ENCODE results near the gene HLA-DMA. TPM values are rescaled to one million over a fixed set of nuclear protein-coding genes. Genes with fewer than 3 reads are reported as not detected.

Gene HLA-DMA
- total RNA-seq, 2 experiments from 2014 or later, result 11.8 TPM

DNA sequence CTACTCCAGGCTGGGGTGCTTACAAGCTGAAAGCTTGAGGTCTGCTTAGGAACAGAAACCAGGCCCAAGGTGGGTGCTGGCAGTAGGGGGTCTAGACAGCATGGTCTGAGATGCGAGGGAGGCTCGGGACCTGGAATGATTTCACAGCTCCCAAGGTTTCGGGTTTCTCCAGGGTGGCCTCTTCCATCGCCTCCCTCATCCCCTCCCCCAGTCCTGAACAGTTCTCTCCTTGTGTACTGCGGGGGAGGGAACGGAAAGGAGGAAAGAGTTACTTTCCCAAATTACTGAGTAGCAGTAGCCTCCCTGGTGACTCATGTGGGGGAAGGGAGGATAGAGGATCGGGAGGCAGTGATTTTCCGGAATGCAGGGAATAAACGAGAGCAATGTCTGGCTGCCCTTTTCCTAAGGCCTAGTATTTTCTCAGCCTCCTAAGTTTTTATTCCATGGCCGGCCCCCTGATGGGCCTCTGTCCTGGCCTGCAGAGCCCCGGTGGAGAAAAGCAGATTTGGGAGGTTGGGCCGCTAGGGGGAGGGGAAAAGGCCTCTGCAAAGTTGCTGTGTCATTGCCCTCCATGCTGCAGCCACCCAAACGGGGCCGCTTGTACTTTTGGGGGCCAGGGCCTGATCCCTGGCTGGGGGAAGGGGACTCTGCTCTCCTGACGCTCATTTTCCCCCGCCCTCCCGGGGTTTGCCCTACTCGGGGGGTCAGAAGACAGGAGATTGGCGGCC is 17.0 kb upstream of the HLA-DMA start:
- Mint-ChIP-seq H3K36me3 (ENCODE audit: low read depth) (peaks cover 55% of the 10 kb centered on the region), H3K4me3 (peak overlapping the region; percentile 98), H3K27ac (peak overlapping the region; percentile 97), H3K27me3 (no peaks in the 10 kb centered on the region), H3K4me1 (peaks cover 26% of the 10 kb centered on the region), H3K9me3 (ENCODE audit: low read depth) (no peaks in the 10 kb centered on the region)
- DNase-seq, result peak; percentile 88
- ATAC-seq, result peak; percentile 1
- intact Hi-C loops (cut with DNase I, micrococcal nuclease), result loop anchor here (1.0 to 10.0 kb wide), 11 partner anchors 29 to 1267 kb away; partner anchors contain the start of genes DXO (in 1 of the 2), GPSM3 (in 1 of the 2), HLA-DMB (in 1 of the 2) and HMGA1 (in 1 of the 2)
- CTCF ChIA-PET, result interaction anchor here (0.7 to 13.4 kb wide), 5 partner anchors 14 to 1396 kb away, joined by 3 to 197 read pairs (median 4); partner anchors contain the start of gene HLA-DMA
- POLR2A ChIA-PET, result interaction anchor here (0.6 to 7.6 kb wide), 15 partner anchors 10 to 1445 kb away, joined by 3 to 83 read pairs (median 4); partner anchors contain the start of genes HLA-DMA, HLA-DMB, HSD17B8 and PSMB8

DNA sequence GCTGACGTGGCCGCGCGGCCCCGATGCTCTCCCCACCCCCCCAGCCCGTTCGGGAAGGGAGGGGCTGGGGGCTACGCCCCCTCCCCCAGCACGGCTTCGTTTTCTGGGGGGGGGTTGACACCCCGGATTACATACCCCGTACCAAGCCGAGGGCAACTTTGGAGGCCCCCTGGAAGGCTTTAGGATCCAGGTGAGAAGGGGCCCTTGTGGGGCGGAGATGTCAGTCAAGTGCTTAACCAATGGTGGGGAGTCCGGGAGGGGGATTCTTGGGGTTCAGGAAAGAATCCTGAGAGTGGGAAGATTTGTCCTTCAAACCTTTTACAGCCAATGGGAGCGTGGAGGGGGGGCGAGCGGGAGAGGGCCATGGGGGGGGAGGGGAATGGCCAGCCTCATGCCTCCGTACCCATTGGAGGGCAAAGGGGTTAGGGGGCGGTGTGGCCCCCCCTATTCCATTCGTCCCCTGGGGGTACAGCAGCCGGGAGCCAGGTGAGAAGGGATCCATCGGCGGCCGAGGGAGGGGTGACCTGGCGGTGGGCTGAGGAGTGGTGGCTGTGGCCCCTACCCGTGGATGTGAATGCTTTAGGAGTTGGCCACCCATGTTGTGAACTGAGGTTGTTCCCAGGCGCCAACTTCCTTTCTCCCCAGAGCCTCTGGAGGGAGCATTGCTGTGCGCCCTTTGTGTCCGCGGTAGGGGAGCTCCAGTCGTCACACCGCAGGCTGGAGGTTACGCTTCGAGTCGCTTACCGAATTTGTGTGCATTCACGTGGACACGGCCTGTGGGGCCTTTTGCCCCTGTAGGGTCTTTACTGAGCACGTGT is 16.2 kb upstream of the HLA-DMA start:
- Mint-ChIP-seq H3K9me3 (ENCODE audit: low read depth) (no peaks in the 10 kb centered on the region), H3K36me3 (ENCODE audit: low read depth) (peaks cover 49% of the 10 kb centered on the region), H3K4me3 (peak overlapping the region; percentile 98), H3K4me1 (peaks cover 30% of the 10 kb centered on the region), H3K27ac (peak overlapping the region; percentile 97), H3K27me3 (no peaks in the 10 kb centered on the region)
- intact Hi-C loops (cut with DNase I, micrococcal nuclease), result loop anchor here (1.0 to 5.0 kb wide), 11 partner anchors 16 to 422 kb away; partner anchors contain the start of genes HLA-DMB (in 2 of the 2), HLA-DMA (in 1 of the 2), KIFC1 (in 1 of the 2) and PSMB9 (in 1 of the 2)
- DNase-seq (peak; percentile 88), ATAC-seq (peak; percentile 8)
- ChIA-PET CTCF (interaction anchor here (0.5 to 13.4 kb wide), 7 partner anchors 9 to 1395 kb away, joined by 3 to 197 read pairs (median 3); partner anchors contain the start of gene HLA-DMA), POLR2A (interaction anchor here (0.6 to 7.6 kb wide), 14 partner anchors 9 to 1446 kb away, joined by 3 to 71 read pairs (median 4); partner anchors contain the start of genes HLA-DMB, HSD17B8, PSMB8 and TAP2)

DNA sequence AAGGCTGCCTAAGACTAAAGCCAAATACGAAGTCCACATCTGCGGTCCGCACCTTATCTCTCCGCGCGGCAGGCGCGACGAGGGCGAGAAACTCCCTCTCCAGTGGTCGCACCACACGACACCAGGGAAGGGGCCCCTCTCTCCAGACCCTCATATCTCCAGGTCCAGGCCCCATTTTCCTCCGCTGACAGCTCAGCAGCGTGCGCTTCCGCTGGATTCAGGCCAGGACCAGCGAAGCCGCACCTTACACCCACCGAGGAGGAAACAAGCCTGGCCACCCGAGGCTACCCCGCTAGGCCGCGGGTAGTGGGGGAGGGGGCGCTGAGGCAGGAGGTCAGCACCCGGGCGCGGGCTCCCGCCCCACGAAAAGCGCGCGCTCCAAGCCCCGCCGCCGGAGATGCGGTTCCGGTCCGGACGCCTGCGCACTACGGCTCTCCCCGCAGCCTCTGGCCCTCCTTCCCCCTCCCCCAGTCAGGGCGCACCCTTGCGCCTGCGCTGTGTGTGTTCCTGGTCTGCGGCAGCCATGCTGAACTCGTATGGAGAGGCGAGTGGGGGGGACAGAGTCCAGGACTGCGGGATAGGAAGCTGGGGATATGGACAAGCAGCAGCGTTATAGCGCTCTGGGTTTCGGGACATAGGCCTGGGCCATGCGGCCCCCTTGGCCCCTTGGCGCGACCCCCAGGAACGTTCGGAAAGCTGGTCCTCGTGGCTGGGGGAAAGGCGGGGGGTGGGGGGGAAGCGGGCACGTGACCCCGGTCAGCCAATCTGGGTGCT is 15.4 kb upstream of the HLA-DMA start, which contains the start of gene BRD2:
TSS of gene BRD2 (plus strand) at position 502 of the 774 bp plus-strand sequence. CDS start 4,305 bp downstream, outside the sequence.
- H3K27ac Mint-ChIP-seq, result peak within 1 kb of the TSS; percentile 97
- DNase-seq, result peak; percentile 98
- H3K4me3 Mint-ChIP-seq, result peak within 1 kb of the TSS; percentile 98
- intact Hi-C loops (cut with DNase I, micrococcal nuclease), result loop anchor here (1.0 to 5.0 kb wide), 11 partner anchors 15 to 423 kb away; partner anchors contain the start of genes HLA-DMB (in 2 of the 2), HLA-DMA (in 1 of the 2), KIFC1 (in 1 of the 2) and PSMB9 (in 1 of the 2)
- peaks cover 32% of the 10 kb centered on the region for H3K4me1 Mint-ChIP-seq
- POLR2A ChIA-PET, result interaction anchor here (0.6 to 7.6 kb wide), 9 partner anchors 10 to 1393 kb away, joined by 3 to 71 read pairs (median 3); partner anchors contain the start of genes HLA-DMB, TAP2 and TNF
- peaks cover 41% of the 10 kb centered on the region for H3K36me3 Mint-ChIP-seq (ENCODE audit: low read depth)
- CTCF ChIA-PET, result interaction anchor here (0.5 to 13.4 kb wide), 15 partner anchors 10 to 1165 kb away, joined by 3 to 197 read pairs (median 6); partner anchors contain the start of genes HLA-DMA, HLA-DMB and TAP2
- H3K27me3 Mint-ChIP-seq, result no peaks in the 10 kb centered on the region
- ATAC-seq, result peak; percentile 45
- H3K9me3 Mint-ChIP-seq (ENCODE audit: low read depth), result no peaks in the 10 kb centered on the region

DNA sequence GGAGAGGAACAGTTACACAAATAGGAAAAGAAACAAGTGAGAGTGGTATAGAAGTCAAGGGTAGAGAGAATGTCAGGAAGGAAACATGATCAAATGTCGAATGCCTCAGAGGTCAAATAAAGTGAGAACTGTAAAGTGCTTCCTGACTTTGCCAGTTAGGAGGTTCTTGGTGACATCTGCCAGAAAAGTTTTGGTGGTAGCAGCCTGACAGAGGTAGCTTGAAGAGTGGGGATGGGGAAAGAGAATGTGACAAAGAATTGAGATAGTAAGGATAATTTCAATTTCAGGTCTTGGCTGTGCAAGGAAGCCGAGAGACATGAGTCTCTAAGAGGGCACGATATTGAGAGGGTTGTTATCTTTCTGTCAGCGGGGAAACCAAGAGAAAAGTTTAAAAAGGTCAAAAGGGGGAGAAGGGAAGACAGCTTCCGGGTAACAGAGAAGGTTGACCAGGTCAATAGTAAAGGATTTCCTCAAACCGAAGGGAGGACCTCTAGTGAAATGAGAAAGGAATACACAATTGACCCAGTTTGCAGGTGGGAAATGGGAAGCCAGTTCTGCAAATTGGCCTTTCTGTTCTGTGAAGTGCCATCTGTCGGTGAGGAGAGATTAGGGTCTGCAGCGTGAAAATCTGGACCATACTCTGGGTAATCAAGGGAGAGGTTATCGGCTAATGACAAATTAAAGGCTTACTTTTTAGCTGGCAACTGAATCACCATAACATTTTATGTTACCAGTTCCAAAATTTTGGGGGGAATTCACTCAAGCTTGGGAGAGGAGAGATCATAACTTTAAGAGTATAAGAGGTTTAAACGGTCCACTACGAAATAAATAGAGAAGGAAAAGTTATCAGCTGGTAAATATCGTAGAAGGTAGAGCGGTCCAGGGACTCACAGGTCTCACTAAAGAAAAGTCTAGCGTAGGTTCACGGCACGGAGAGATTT is 14.5 kb upstream of the HLA-DMA start:
- ATAC-seq (no peak), DNase-seq (peak; percentile 51)
- no peaks in the 10 kb centered on the region for H3K27me3 Mint-ChIP-seq
- peaks cover 32% of the 10 kb centered on the region for H3K36me3 Mint-ChIP-seq (ENCODE audit: low read depth)
- peak overlapping the region; percentile 97 for H3K27ac Mint-ChIP-seq
- POLR2A ChIA-PET, result interaction anchor here (0.6 to 7.6 kb wide), 6 partner anchors 11 to 818 kb away, joined by 3 to 71 read pairs (median 4); partner anchors contain the start of gene HLA-DMB
- intact Hi-C loops (cut with DNase I, micrococcal nuclease), result loop anchor here (1.0 to 5.0 kb wide), 13 partner anchors 14 to 424 kb away; partner anchors contain the start of genes HLA-DMA (in 2 of the 2), HLA-DMB (in 2 of the 2), KIFC1 (in 1 of the 2) and PSMB9 (in 1 of the 2)
- H3K4me1 Mint-ChIP-seq, result peaks cover 36% of the 10 kb centered on the region
- peak overlapping the region; percentile 98 for H3K4me3 Mint-ChIP-seq
- no peaks in the 10 kb centered on the region for H3K9me3 Mint-ChIP-seq (ENCODE audit: low read depth)
- CTCF ChIA-PET, result interaction anchor here (0.6 to 13.4 kb wide), 20 partner anchors 10 to 281 kb away, joined by 3 to 197 read pairs (median 4); partner anchors contain the start of genes HLA-DMA, HLA-DMB and TAP2

DNA sequence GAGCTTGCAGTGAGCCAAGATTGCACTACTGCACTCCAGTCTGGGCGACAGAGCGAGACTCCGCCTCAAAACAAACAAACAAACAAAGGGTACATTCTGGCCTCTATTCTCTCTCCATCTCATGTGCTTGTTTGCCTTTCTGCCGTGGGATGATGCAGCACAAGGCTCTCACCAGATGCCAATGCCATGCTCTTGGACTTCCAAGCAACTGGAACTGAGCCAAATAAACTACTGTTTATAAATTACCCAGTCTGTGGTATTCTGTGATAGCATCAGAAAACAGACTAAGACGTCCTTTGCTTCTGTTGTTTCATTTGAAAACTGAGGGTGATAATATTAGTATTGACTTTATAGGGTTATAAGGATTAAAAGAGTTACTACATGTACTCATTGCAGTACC is 11.9 kb upstream of the HLA-DMA start:
- H3K4me1 Mint-ChIP-seq, result peaks cover 49% of the 10 kb centered on the region
- intact Hi-C loops (cut with DNase I, micrococcal nuclease), result loop anchor here (5.0 kb wide), 1 partner anchor 32 kb away; no protein-coding TSS in a partner anchor
- no peaks in the 10 kb centered on the region for H3K9me3 Mint-ChIP-seq (ENCODE audit: low read depth)

DNA sequence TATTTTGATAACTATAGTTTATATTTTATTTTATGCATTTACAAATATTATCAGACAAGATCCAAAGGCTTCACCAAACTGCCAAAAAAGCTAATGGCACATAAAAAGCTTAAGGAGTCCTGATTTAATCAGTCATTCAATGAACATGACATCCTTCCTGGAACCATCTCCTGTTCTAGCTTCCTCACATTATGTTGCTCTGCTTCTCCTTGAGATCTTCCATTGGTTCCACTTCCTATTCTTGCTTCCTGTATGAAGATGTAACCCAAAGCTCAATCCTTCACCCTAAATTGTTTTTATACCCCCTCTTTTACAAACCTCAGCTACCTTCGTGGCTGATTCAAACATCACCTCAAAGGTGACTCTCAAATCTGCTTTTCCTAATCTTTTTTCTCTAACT is 11.0 kb upstream of the HLA-DMA start:
- DNase-seq (no peak), ATAC-seq (no peak)
- Mint-ChIP-seq H3K36me3 (ENCODE audit: low read depth) (peaks cover 7% of the 10 kb centered on the region), H3K27ac (no peak overlapping the region), H3K4me1 (peaks cover 51% of the 10 kb centered on the region), H3K9me3 (ENCODE audit: low read depth) (no peaks in the 10 kb centered on the region), H3K27me3 (no peaks in the 10 kb centered on the region), H3K4me3 (no peak overlapping the region)
- POLR2A ChIA-PET, result interaction anchor here (0.6 to 1.1 kb wide), 2 partner anchors 8 kb away, joined by 3 to 4 read pairs; no protein-coding TSS in a partner anchor
- CTCF ChIA-PET, result interaction anchor here (0.7 to 4.1 kb wide), 8 partner anchors 10 to 1134 kb away, joined by 3 to 49 read pairs (median 5); partner anchors contain the start of gene HLA-DMA
- intact Hi-C loops (cut with DNase I, micrococcal nuclease), result no loop called here

More for the DNA sequence above, 11.9 kb upstream of the HLA-DMA start:
- CTCF ChIA-PET, result interaction anchor here (1.2 to 12.6 kb wide), 6 partner anchors 11 to 93 kb away, joined by 3 to 172 read pairs (median 14); partner anchors contain the start of gene HLA-DMA
- no peaks in the 10 kb centered on the region for H3K27me3 Mint-ChIP-seq
- H3K36me3 Mint-ChIP-seq (ENCODE audit: low read depth), result peaks cover 11% of the 10 kb centered on the region
- DNase-seq (no peak), ATAC-seq (no peak)
- peak overlapping the region; percentile 44 for H3K27ac Mint-ChIP-seq
- no peak overlapping the region for H3K4me3 Mint-ChIP-seq
- POLR2A ChIA-PET, result no interaction called here

DNA sequence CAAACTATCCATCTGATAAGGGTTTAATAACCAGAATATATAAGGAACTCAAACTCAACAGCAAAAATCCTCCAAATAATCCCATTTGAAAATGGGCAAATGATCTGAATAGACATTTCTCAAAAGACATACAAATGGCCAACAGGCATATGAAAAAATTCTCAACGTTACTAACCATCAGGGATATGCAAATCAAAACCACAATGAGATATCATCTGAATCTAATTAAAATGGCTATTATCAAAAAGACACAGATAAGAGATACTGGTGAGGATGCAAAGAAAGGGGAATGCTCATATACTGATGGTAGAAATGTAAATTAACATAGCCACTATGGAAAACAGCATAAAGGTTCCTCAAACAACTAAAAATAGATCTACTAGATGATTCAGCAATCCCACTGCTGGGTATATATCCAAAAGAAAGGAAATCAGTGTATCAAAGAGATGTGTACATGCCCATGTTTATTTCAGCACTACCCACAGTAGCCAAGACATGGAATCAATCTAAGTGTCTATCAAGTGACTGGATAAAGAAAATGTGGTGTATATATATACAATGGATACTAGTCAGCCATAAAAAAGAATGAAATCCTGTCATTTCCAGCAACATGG is 9.4 kb upstream of the HLA-DMA start:
- Mint-ChIP-seq H3K36me3 (ENCODE audit: low read depth) (peaks cover 7% of the 10 kb centered on the region), H3K4me1 (peaks cover 50% of the 10 kb centered on the region), H3K9me3 (ENCODE audit: low read depth) (no peaks in the 10 kb centered on the region), H3K27me3 (no peaks in the 10 kb centered on the region), H3K27ac (no peak overlapping the region), H3K4me3 (no peak overlapping the region)
- intact Hi-C loops (cut with DNase I, micrococcal nuclease), result no loop called here
- ATAC-seq, result no peak
- ChIA-PET CTCF (interaction anchor here (0.6 to 4.1 kb wide), 10 partner anchors 9 to 124 kb away, joined by 3 to 49 read pairs (median 4); partner anchors contain the start of genes HLA-DMA and TAP2), POLR2A (interaction anchor here (0.6 kb wide), 1 partner anchor 21 kb away, joined by 3 read pairs; no protein-coding TSS in a partner anchor)
- no peak for DNase-seq

DNA sequence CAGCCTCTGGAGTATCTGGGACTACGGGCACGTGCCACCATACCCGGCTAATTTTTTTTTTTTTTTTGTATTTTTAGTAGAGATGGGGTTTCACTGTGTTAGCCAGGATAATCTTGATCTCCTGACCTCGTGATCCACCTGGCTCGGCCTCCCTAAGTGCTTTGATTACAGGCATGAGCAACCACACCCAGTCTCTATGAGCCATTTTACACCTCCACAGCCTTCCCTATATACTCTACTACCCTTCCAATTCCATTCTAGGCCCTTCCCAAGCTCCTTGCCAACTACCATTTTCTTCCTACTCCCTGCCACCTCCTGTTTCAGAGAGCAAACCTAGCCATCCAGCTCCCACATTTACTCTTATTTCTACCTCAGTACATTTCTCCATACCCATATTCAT is 7.7 kb upstream of the HLA-DMA start:
- Mint-ChIP-seq H3K4me3 (no peak overlapping the region), H3K36me3 (ENCODE audit: low read depth) (peaks cover 7% of the 10 kb centered on the region), H3K27ac (no peak overlapping the region), H3K9me3 (ENCODE audit: low read depth) (no peaks in the 10 kb centered on the region), H3K27me3 (no peaks in the 10 kb centered on the region), H3K4me1 (peaks cover 37% of the 10 kb centered on the region)
- DNase-seq, result no peak
- ATAC-seq, result no peak
- intact Hi-C loops (cut with DNase I, micrococcal nuclease), result no loop called here
- ChIA-PET CTCF (interaction anchor here (1.4 kb wide), 1 partner anchor 13 kb away, joined by 3 read pairs; no protein-coding TSS in a partner anchor), POLR2A (no interaction called here)
